Central memory CD4-positive, alpha-beta T cell (primary cell): Measurements from ENCODE around the gene MICAL2.

Source experiments
- DNase-seq: peaks from one replicate; pipeline ENCODE4 v3.0.0; 2022

MICAL2 gene

GRCh38 chr11:12251666-12252560 lies 141.5 kb downstream of the MICAL2 start:
- no peak for DNase-seq

GRCh38 chr11:12253843-12254281 lies 143.5 kb downstream of the MICAL2 start:
- no peak for DNase-seq

GRCh38 chr11:12258451-12258850 lies 148.1 kb downstream of the MICAL2 start:
- no peak for DNase-seq

- DNase-seq = no peak
Measured at GRCh38 chr11:12259956-12260355, 149.6 kb downstream of the MICAL2 start.

- DNase-seq = no peak
Measured at GRCh38 chr11:12260731-12261521, 150.5 kb downstream of the MICAL2 start.

GRCh38 chr11:12261551-12261950 lies 151.2 kb downstream of the MICAL2 start:
- DNase-seq = no peak

- DNase-seq = no peak
Measured at GRCh38 chr11:12263141-12263693, 152.8 kb downstream of the MICAL2 start.

- DNase-seq = no peak
Measured at GRCh38 chr11:12264361-12264760, 154.0 kb downstream of the MICAL2 start.

- DNase-seq = no peak
Measured at GRCh38 chr11:12266132-12266531, 155.7 kb downstream of the MICAL2 start.

- DNase-seq = no peak
Measured at GRCh38 chr11:12266943-12267342, 156.6 kb downstream of the MICAL2 start.

- no peak for DNase-seq
Measured at GRCh38 chr11:12267921-12268320, 157.5 kb downstream of the MICAL2 start.

- DNase-seq = no peak
Measured at GRCh38 chr11:12269104-12269441, 158.7 kb downstream of the MICAL2 start.

GRCh38 chr11:12269446-12270214 lies 159.2 kb downstream of the MICAL2 start:
- no peak for DNase-seq

- no peak for DNase-seq
Measured at GRCh38 chr11:12270215-12270797, 159.9 kb downstream of the MICAL2 start.

GRCh38 chr11:12270817-12271216 lies 160.4 kb downstream of the MICAL2 start:
- no peak for DNase-seq

- DNase-seq = no peak
Measured at GRCh38 chr11:12271241-12271640, 160.9 kb downstream of the MICAL2 start.

- no peak for DNase-seq
Measured at GRCh38 chr11:12271826-12272366, 161.5 kb downstream of the MICAL2 start.

- DNase-seq = no peak
Measured at GRCh38 chr11:12272821-12273617, 162.6 kb downstream of the MICAL2 start.

- DNase-seq = no peak
Measured at GRCh38 chr11:12273618-12273995, 163.2 kb downstream of the MICAL2 start.

- DNase-seq = no peak
Measured at GRCh38 chr11:12274056-12274455, 163.7 kb downstream of the MICAL2 start.

- no peak for DNase-seq
Measured at GRCh38 chr11:12274558-12275197, 164.3 kb downstream of the MICAL2 start.
